Right lobe of liver (tissue), 6 donors: ENCODE results near the gene UBIAD1. TPM values are rescaled to one million over a fixed set of nuclear protein-coding genes. Genes with fewer than 3 reads are reported as not detected.

Experiments
- ATAC-seq, 4 donors: fragments of 200-7000 bp; cut with Tn5 transposase; one replicate each; pipeline ENCODE4 v1.9.1; 2020; ENCODE audit warnings: mild to moderate bottlenecking in 4 of 4, moderate library complexity in 4 of 4
- DNase-seq, 3 donors: peaks; one replicate each; pipeline ENCODE4 v3.0.0-alpha.2; 2020
- H3K27ac ChIP-seq, 3 donors: fragments of 200-600 bp; one replicate each; pipeline ENCODE4 v1.8.0; 2022
- H3K27me3 ChIP-seq, 2 donors: fragments of 200-600 bp; one replicate each; pipeline ENCODE4 v1.8.0; 2022
- H3K36me3 ChIP-seq, 4 donors: fragments of 200-600 bp; sonication (generic) in 1 of 4; one replicate each; pipeline versions ENCODE4 v1.5.1 to v1.8.0; 2017 to 2022; ENCODE audit warnings: control low read depth in 1 of 4
- H3K4me1 ChIP-seq, 4 donors: fragments of 200-600 bp; sonication (generic) in 1 of 4; one replicate each; pipeline versions ENCODE4 v1.5.1 to v1.8.0; 2017 to 2022; ENCODE audit warnings: control low read depth in 1 of 4
- H3K4me3 ChIP-seq, 3 donors: fragments of 200-600 bp; one replicate each; pipeline ENCODE4 v1.8.0; 2022
- H3K9me3 ChIP-seq, 4 donors: fragments of 200-600 bp; sonication (generic) in 1 of 4; one replicate each; pipeline versions ENCODE4 v1.5.1 to v1.8.0; 2017 to 2022; ENCODE audit warnings: control low read depth in 1 of 4
- CTCF ChIP-seq, 4 donors: fragments of 200-600 bp in 3 of 4; fragments of 450-650 bp in 1 of 4; IDR thresholded peaks; one replicate each; pipeline versions ENCODE4 v1.5.1 to v1.8.0; 2016 to 2022; ENCODE audit warnings: antibody characterized with exemption in 4 of 4, mild to moderate bottlenecking in 2 of 4
- POLR2A ChIP-seq: fragments of 450-650 bp; IDR thresholded peaks from one replicate; pipeline ENCODE4 v1.6.1; 2017; ENCODE audit warnings: antibody characterized with exemption, mild to moderate bottlenecking
- WGBS: methylation state at CpG from one replicate; pipeline ENCODE4 v1.1.6; 2018; ENCODE audit warnings: low coverage, low lambda C conversion rate; ENCODE audit not compliant: insufficient coverage; ENCODE audit errors: missing lambda C conversion rate; 5-methylcytosine and 5-hydroxymethylcytosine counted together
- intact Hi-C, 2 donors: fragments of 100-400 bp; cut with DNase I; formaldehyde crosslinking; loops; one replicate each; pipeline versions ENCODE4 v1.11.2 to v1.14.1; 2022
- total RNA-seq, 6 experiments: library from RNA; depleted of rRNA in 2 of 6; stranded (reverse); fragments of >200 nt in 2 of 6; fragmentation: NEBNext Ultra II Directional in 3 of 6; extraction: Animal tissue kit (Norgen Biotek cat#: 25700) in 3 of 6; gene quantifications; one replicate each; pipeline versions ENCODE4 v1.1.0 to v1.2.4, GENCODE V29; 2016 to 2023
- donor health status: DM: no; HTN: yes; CAD: no.
- donor health status: DM: no; HTN: no; CAD: no.
- donor health status: DM: no; HTN: no; CAD: no.
- donor health status: DM: no; HTN: yes; CAD: no.
- donor health status: DM: no; HTN: yes; CAD: no.

UBIAD1 gene
- total RNA-seq, 6 experiments from 2014 or later, result 7.0 to 11.4 (median 9.7) TPM

DNA sequence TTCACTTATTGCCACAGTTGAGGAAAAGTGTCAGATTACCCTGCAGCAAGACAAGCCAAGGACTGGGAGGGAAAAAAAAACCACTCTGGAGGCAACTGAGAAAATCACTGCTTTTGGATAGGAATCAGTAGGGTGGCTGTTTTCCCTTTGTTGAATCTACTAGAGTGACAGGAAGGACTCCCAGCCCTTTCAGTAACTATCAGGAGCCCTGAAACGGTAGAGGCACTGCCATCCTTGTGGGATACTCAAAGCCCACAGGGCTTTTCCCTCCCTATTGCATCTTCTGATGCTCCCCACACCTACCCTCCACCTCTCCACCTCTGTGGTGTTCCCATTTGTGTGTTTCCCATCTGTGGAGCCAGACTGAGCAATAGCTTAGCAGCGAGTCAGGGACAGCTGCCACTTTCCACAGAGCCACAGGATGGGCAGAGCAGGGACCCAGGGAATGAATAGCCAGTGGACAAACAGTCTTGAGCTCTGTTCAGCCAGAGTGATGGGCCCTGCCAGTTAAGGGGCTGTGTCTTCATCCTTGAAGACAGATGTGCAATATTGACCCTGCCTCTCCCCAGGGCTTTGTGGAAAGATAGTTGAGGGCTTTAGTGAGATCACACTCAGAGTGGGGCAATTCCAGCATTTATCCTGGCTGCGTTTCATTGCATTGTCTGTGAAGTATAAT is 13.9 kb downstream of the UBIAD1 start:
- H3K27me3 ChIP-seq, result no peaks in the 10 kb centered on the region
- H3K9me3 ChIP-seq, result no peaks in the 10 kb centered on the region
- no peak overlapping the region for H3K4me3 ChIP-seq
- DNase-seq (no peak), ATAC-seq (no peak)
- intact Hi-C loops, result no loop called here
- no peak overlapping the region for H3K27ac ChIP-seq
- TF ChIP-seq POLR2A, result no peak
- TF ChIP-seq CTCF (IDR thresholded peaks at IDR 0.05), result no peak
- H3K36me3 ChIP-seq, result peaks cover 0 to 18% (median 0%) of the 10 kb centered on the region in 4 donors
- H3K4me1 ChIP-seq, result peaks cover 0 to 3% (median 0%) of the 10 kb centered on the region in 4 donors
- 83% methylated on average over 2 of the region's 3 CpGs for WGBS

GRCh38 chr1:11289064-11289463 is 16.1 kb downstream of the UBIAD1 start:
- Histone ChIP-seq H3K27ac (no peak overlapping the region), H3K36me3 (peaks cover 0 to 15% (median 0%) of the 10 kb centered on the region in 4 donors), H3K27me3 (no peaks in the 10 kb centered on the region), H3K9me3 (no peaks in the 10 kb centered on the region), H3K4me1 (peaks cover 0 to 10% (median 0%) of the 10 kb centered on the region in 4 donors), H3K4me3 (no peak overlapping the region)
- DNase-seq (peak in 2 of 3 donors; percentile 24 to 56), ATAC-seq (peak in 3 of 4 donors; percentile 53 to 59 (median 57))
- intact Hi-C loops, result no loop called here
- WGBS, result 47% methylated on average over 5 of the region's 5 CpGs
- no peak for TF ChIP-seq CTCF (IDR thresholded peaks at IDR 0.05)
- no peak for TF ChIP-seq POLR2A

- intact Hi-C loops, result no loop called here
- Histone ChIP-seq H3K36me3 (peaks cover 0 to 10% (median 0%) of the 10 kb centered on the region in 4 donors), H3K9me3 (no peaks in the 10 kb centered on the region), H3K4me3 (no peak overlapping the region), H3K4me1 (peaks cover 0 to 10% (median 0%) of the 10 kb centered on the region in 4 donors), H3K27me3 (no peaks in the 10 kb centered on the region), H3K27ac (no peak overlapping the region)
- WGBS, result 85% methylated on average over 2 of the region's 2 CpGs
- TF ChIP-seq CTCF (IDR thresholded peaks at IDR 0.05) (no peak), POLR2A (no peak)
- DNase-seq (no peak), ATAC-seq (no peak)
Measured at GRCh38 chr1:11291049-11291448, 18.1 kb downstream of the UBIAD1 start.

DNA sequence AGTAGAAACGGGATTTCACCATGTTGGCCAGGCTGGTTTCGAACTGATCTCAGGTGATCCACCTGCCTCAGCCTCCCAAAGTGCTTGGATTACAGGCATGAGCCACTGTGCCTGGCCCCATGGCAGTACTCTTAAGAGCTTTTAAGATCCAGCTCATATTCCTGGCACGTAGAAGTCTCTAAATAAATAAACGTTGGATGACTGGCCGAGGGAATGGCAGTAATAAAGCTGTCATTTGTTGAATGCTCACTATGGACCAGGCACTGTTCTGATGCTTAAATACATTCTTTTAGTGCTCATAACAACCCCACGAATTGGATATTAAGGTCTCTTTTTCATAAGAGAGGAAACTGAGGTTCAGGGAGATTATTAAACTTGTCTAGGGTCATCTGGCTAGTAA is 20.9 kb downstream of the UBIAD1 start:
- no peaks in the 10 kb centered on the region for H3K9me3 ChIP-seq
- no peak overlapping the region for H3K4me3 ChIP-seq
- H3K36me3 ChIP-seq, result no peaks in the 10 kb centered on the region
- no peaks in the 10 kb centered on the region for H3K27me3 ChIP-seq
- intact Hi-C loops, result no loop called here
- ATAC-seq, result no peak
- DNase-seq, result no peak
- no peak overlapping the region for H3K27ac ChIP-seq
- 76% methylated on average over 4 of the region's 6 CpGs for WGBS
- peaks cover 0 to 10% (median 0%) of the 10 kb centered on the region in 4 donors for H3K4me1 ChIP-seq
- TF ChIP-seq CTCF (IDR thresholded peaks at IDR 0.05) (no peak), POLR2A (no peak)
